ENCODE results near the gene CTNNA2.

Gene CTNNA2

GRCh38 chr2:79916285-79916684, 403.4 kb downstream of the CTNNA2 start:
- Histone ChIP-seq H3K27ac (replicated peaks; ENCODE audit: low read length) (no peak overlapping the region), H3K4me1 (ENCODE audit: control insufficient read depth in 2 of 2, insufficient read depth in 1 of 2, low read depth in 1 of 2, low read length in 2 of 2) (peaks cover 0 to 3% of the 10 kb centered on the region in 2 donors), H3K14ac (ENCODE audit: low read length) (no peak overlapping the region), H2BK15ac (ENCODE audit: low read length) (no peak overlapping the region), H4K91ac (ENCODE audit: low read depth, low read length, poor library complexity) (no peak overlapping the region), H4K8ac (ENCODE audit: low read depth, low read length) (no peak overlapping the region), H3K36me3 (replicated peaks in 1 of 2; ENCODE audit: control insufficient read depth in 2 of 2, insufficient read depth in 2 of 2, low read length in 2 of 2) (no peaks in the 10 kb centered on the region), H3K4ac (ENCODE audit: low read length) (no peak overlapping the region), H3K27me3 (ENCODE audit: control insufficient read depth in 3 of 3, insufficient read depth in 3 of 3, low read depth in 1 of 3, low read length in 3 of 3) (no peaks in the 10 kb centered on the region), H2BK5ac (ENCODE audit: low read length) (no peak overlapping the region), H2AK5ac (ENCODE audit: low read depth, low read length) (no peak overlapping the region), H3K18ac (ENCODE audit: low read length) (no peak overlapping the region), H3K4me3 (ENCODE audit: low read length in 2 of 2) (no peak overlapping the region), H3K23ac (ENCODE audit: low read depth, low read length, poor library complexity) (no peak overlapping the region), H3K9ac (ENCODE audit: low read depth, low read length, poor library complexity) (no peak overlapping the region), H2BK120ac (ENCODE audit: low read depth, low read length) (no peak overlapping the region), H3K4me2 (ENCODE audit: insufficient read depth, low read length, poor library complexity, severe bottlenecking) (no peak overlapping the region), H3K9me3 (replicated peaks in 1 of 2; ENCODE audit: control insufficient read depth in 2 of 2, insufficient read depth in 1 of 2, low read depth in 1 of 2, low read length in 2 of 2) (peaks cover 0 to 1% of the 10 kb centered on the region in 2 donors), H2AFZ (ENCODE audit: low read length) (no peak overlapping the region), H3K79me1 (ENCODE audit: low read depth, low read length) (peaks cover 2% of the 10 kb centered on the region), H2BK12ac (ENCODE audit: low read length) (no peak overlapping the region)
- WGBS, 2 donors (ENCODE audit: extremely low coverage in 2 of 2, insufficient read length in 2 of 2, insufficient replicate concordance in 1 of 2) = no CpG with 5 or more reads among the region's 4 CpGs
- DNase-seq (ENCODE audit: low spot score) = no peak

- Histone ChIP-seq H4K8ac (ENCODE audit: low read depth, low read length) (no peak overlapping the region), H2BK5ac (ENCODE audit: low read length) (no peak overlapping the region), H3K9ac (ENCODE audit: low read depth, low read length, poor library complexity) (no peak overlapping the region), H3K4me2 (ENCODE audit: insufficient read depth, low read length, poor library complexity, severe bottlenecking) (no peak overlapping the region), H2AFZ (ENCODE audit: low read length) (no peak overlapping the region), H3K4me3 (ENCODE audit: low read length in 2 of 2) (no peak overlapping the region), H3K18ac (ENCODE audit: low read length) (no peak overlapping the region), H3K9me3 (replicated peaks in 1 of 2; ENCODE audit: control insufficient read depth in 2 of 2, insufficient read depth in 1 of 2, low read depth in 1 of 2, low read length in 2 of 2) (no peaks in the 10 kb centered on the region), H3K23ac (ENCODE audit: low read depth, low read length, poor library complexity) (no peak overlapping the region), H2BK15ac (ENCODE audit: low read length) (no peak overlapping the region), H3K27ac (replicated peaks; ENCODE audit: low read length) (no peak overlapping the region), H3K4me1 (ENCODE audit: control insufficient read depth in 2 of 2, insufficient read depth in 1 of 2, low read depth in 1 of 2, low read length in 2 of 2) (peaks cover 0 to 3% of the 10 kb centered on the region in 2 donors), H2BK12ac (ENCODE audit: low read length) (no peak overlapping the region), H4K91ac (ENCODE audit: low read depth, low read length, poor library complexity) (no peak overlapping the region), H3K27me3 (ENCODE audit: control insufficient read depth in 3 of 3, insufficient read depth in 3 of 3, low read depth in 1 of 3, low read length in 3 of 3) (no peaks in the 10 kb centered on the region), H2BK120ac (ENCODE audit: low read depth, low read length) (no peak overlapping the region), H3K4ac (ENCODE audit: low read length) (no peak overlapping the region), H3K36me3 (replicated peaks in 1 of 2; ENCODE audit: control insufficient read depth in 2 of 2, insufficient read depth in 2 of 2, low read length in 2 of 2) (no peaks in the 10 kb centered on the region), H2AK5ac (ENCODE audit: low read depth, low read length) (no peak overlapping the region), H3K14ac (ENCODE audit: low read length) (no peak overlapping the region), H3K79me1 (ENCODE audit: low read depth, low read length) (no peaks in the 10 kb centered on the region)
- WGBS, 2 donors (ENCODE audit: extremely low coverage in 2 of 2, insufficient read length in 2 of 2, insufficient replicate concordance in 1 of 2) = no CpG with 5 or more reads among the region's 3 CpGs
- DNase-seq (ENCODE audit: low spot score) = no peak
Observed at GRCh38 chr2:79920512-79921076, 407.7 kb downstream of the CTNNA2 start.

GRCh38 chr2:79929624-79930023, 416.8 kb downstream of the CTNNA2 start:
- H3K4me2 ChIP-seq (ENCODE audit: insufficient read depth, low read length, poor library complexity, severe bottlenecking) = no peak overlapping the region
- H3K27me3 ChIP-seq (ENCODE audit: control insufficient read depth in 3 of 3, insufficient read depth in 3 of 3, low read depth in 1 of 3, low read length in 3 of 3) = no peaks in the 10 kb centered on the region
- no peak overlapping the region for H2AFZ ChIP-seq (ENCODE audit: low read length)
- H3K9ac ChIP-seq (ENCODE audit: low read depth, low read length, poor library complexity) = no peak overlapping the region
- no peak overlapping the region for H3K27ac ChIP-seq (replicated peaks; ENCODE audit: low read length)
- no peaks in the 10 kb centered on the region for H3K4me1 ChIP-seq (ENCODE audit: control insufficient read depth in 2 of 2, insufficient read depth in 1 of 2, low read depth in 1 of 2, low read length in 2 of 2)
- no peaks in the 10 kb centered on the region for H3K9me3 ChIP-seq (replicated peaks in 1 of 2; ENCODE audit: control insufficient read depth in 2 of 2, insufficient read depth in 1 of 2, low read depth in 1 of 2, low read length in 2 of 2)
- no peak overlapping the region for H3K4ac ChIP-seq (ENCODE audit: low read length)
- no peak overlapping the region for H3K14ac ChIP-seq (ENCODE audit: low read length)
- no peak overlapping the region for H4K91ac ChIP-seq (ENCODE audit: low read depth, low read length, poor library complexity)
- H2BK120ac ChIP-seq (ENCODE audit: low read depth, low read length) = no peak overlapping the region
- H3K18ac ChIP-seq (ENCODE audit: low read length) = no peak overlapping the region
- no peak overlapping the region for H2BK12ac ChIP-seq (ENCODE audit: low read length)
- H3K79me1 ChIP-seq (ENCODE audit: low read depth, low read length) = no peaks in the 10 kb centered on the region
- H3K36me3 ChIP-seq (replicated peaks in 1 of 2; ENCODE audit: control insufficient read depth in 2 of 2, insufficient read depth in 2 of 2, low read length in 2 of 2) = no peaks in the 10 kb centered on the region
- WGBS, 2 donors (ENCODE audit: extremely low coverage in 2 of 2, insufficient read length in 2 of 2, insufficient replicate concordance in 1 of 2) = no CpG with 5 or more reads among the region's 3 CpGs
- no peak overlapping the region for H3K23ac ChIP-seq (ENCODE audit: low read depth, low read length, poor library complexity)
- no peak overlapping the region for H2BK15ac ChIP-seq (ENCODE audit: low read length)
- H3K4me3 ChIP-seq (ENCODE audit: low read length in 2 of 2) = no peak overlapping the region
- no peak overlapping the region for H2AK5ac ChIP-seq (ENCODE audit: low read depth, low read length)
- H4K8ac ChIP-seq (ENCODE audit: low read depth, low read length) = no peak overlapping the region
- DNase-seq (ENCODE audit: low spot score) = no peak
- H2BK5ac ChIP-seq (ENCODE audit: low read length) = no peak overlapping the region

- no CpG with 5 or more reads among the region's 5 CpGs for WGBS, 2 donors (ENCODE audit: extremely low coverage in 2 of 2, insufficient read length in 2 of 2, insufficient replicate concordance in 1 of 2)
- H3K4ac ChIP-seq (ENCODE audit: low read length) = no peak overlapping the region
Observed at GRCh38 chr2:79935046-79935732, 422.3 kb downstream of the CTNNA2 start.

More at GRCh38 chr2:79935046-79935732, 422.3 kb downstream of the CTNNA2 start:
- Histone ChIP-seq H4K91ac (ENCODE audit: low read depth, low read length, poor library complexity) (no peak overlapping the region), H3K4me3 (ENCODE audit: low read length in 2 of 2) (no peak overlapping the region), H2BK120ac (ENCODE audit: low read depth, low read length) (no peak overlapping the region), H2BK15ac (ENCODE audit: low read length) (no peak overlapping the region), H3K27me3 (ENCODE audit: control insufficient read depth in 3 of 3, insufficient read depth in 3 of 3, low read depth in 1 of 3, low read length in 3 of 3) (no peaks in the 10 kb centered on the region), H2BK12ac (ENCODE audit: low read length) (no peak overlapping the region), H4K8ac (ENCODE audit: low read depth, low read length) (no peak overlapping the region), H2AFZ (ENCODE audit: low read length) (no peak overlapping the region), H3K4me1 (ENCODE audit: control insufficient read depth in 2 of 2, insufficient read depth in 1 of 2, low read depth in 1 of 2, low read length in 2 of 2) (no peaks in the 10 kb centered on the region), H2AK5ac (ENCODE audit: low read depth, low read length) (no peak overlapping the region), H3K14ac (ENCODE audit: low read length) (no peak overlapping the region), H2BK5ac (ENCODE audit: low read length) (no peak overlapping the region), H3K79me1 (ENCODE audit: low read depth, low read length) (no peaks in the 10 kb centered on the region), H3K27ac (replicated peaks; ENCODE audit: low read length) (no peak overlapping the region), H3K9me3 (replicated peaks in 1 of 2; ENCODE audit: control insufficient read depth in 2 of 2, insufficient read depth in 1 of 2, low read depth in 1 of 2, low read length in 2 of 2) (no peaks in the 10 kb centered on the region), H3K36me3 (replicated peaks in 1 of 2; ENCODE audit: control insufficient read depth in 2 of 2, insufficient read depth in 2 of 2, low read length in 2 of 2) (no peaks in the 10 kb centered on the region), H3K4me2 (ENCODE audit: insufficient read depth, low read length, poor library complexity, severe bottlenecking) (no peak overlapping the region), H3K23ac (ENCODE audit: low read depth, low read length, poor library complexity) (no peak overlapping the region), H3K18ac (ENCODE audit: low read length) (no peak overlapping the region), H3K9ac (ENCODE audit: low read depth, low read length, poor library complexity) (no peak overlapping the region)
- no peak for DNase-seq (ENCODE audit: low spot score)
